Transverse colon (tissue), 4 donors: ENCODE data around the gene E2F7. TPM values are rescaled to one million over a fixed set of nuclear protein-coding genes. Genes with fewer than 3 reads are reported as not detected.
"Not testable (repeated sequence)": the region's sequence is repeated elsewhere in the genome, so short reads cannot be mapped to it uniquely, and the experiment has no call there.

Experiments
- DNase-seq: peaks from one replicate; pipeline ENCODE4 v3.0.0-alpha.2; 2019
- H3K27ac ChIP-seq, 4 donors: fragments of 200-600 bp; sonication (generic); 2 replicates each; pipeline ENCODE4 v1.5.1; 2016 to 2018; ENCODE audit warnings: inconsistent platforms in 4 of 4
- H3K27me3 ChIP-seq: fragments of 200-600 bp; sonication (generic); 2 replicates; pipeline ENCODE4 v1.5.1; 2017; ENCODE audit warnings: inconsistent platforms
- H3K36me3 ChIP-seq, 4 donors: fragments of 200-600 bp; sonication (generic); 2 replicates each; pipeline ENCODE4 v1.5.1; 2017 to 2019; ENCODE audit warnings: inconsistent platforms in 4 of 4
- H3K4me1 ChIP-seq, 4 donors: fragments of 200-600 bp; sonication (generic); 2 replicates each; pipeline ENCODE4 v1.5.1; 2017 to 2020; ENCODE audit warnings: inconsistent platforms in 4 of 4
- H3K4me3 ChIP-seq, 4 donors: fragments of 200-600 bp; sonication (generic); 1 replicate in 1 of 4; 2 replicates in 3 of 4; pipeline versions ENCODE4 v1.5.1 to v1.6.1; 2017 to 2019; ENCODE audit warnings: inconsistent platforms in 4 of 4
- H3K9me3 ChIP-seq, 2 donors: fragments of 200-600 bp; sonication (generic); 2 replicates each; pipeline ENCODE4 v1.5.1; 2017 to 2019; ENCODE audit warnings: inconsistent platforms in 2 of 2
- CTCF ChIP-seq, 5 experiments: fragments of 200-600 bp in 3 of 5; fragments of 450-650 bp in 2 of 5; sonication (generic) in 3 of 5; IDR thresholded peaks; 1 replicate in 2 of 5; 2 replicates in 3 of 5; pipeline ENCODE4 v1.5.1; 2016 to 2017; ENCODE audit warnings: antibody characterized with exemption in 5 of 5, inconsistent platforms in 3 of 5, mild to moderate bottlenecking in 2 of 5, moderate library complexity in 1 of 5
- EP300 ChIP-seq: sonication (generic); formaldehyde crosslinking; IDR thresholded peaks from one replicate; pipeline ENCODE4 v1.6.1; 2017; ENCODE audit warnings: antibody characterized with exemption, low read depth
- POLR2A ChIP-seq: fragments of 450-650 bp; IDR thresholded peaks from one replicate; pipeline ENCODE4 v1.6.1; 2016; ENCODE audit warnings: antibody characterized with exemption, mild to moderate bottlenecking, moderate library complexity
- POLR2AphosphoS5 ChIP-seq, 3 donors: sonication (generic); formaldehyde crosslinking; IDR thresholded peaks; one replicate each; pipeline ENCODE4 v1.6.1; 2016; ENCODE audit warnings: antibody characterized with exemption in 3 of 3
- WGBS, 2 donors: methylation state at CpG; one replicate each; pipeline ENCODE4 v1.1.5; 2018; ENCODE audit warnings: low coverage in 1 of 2; 5-methylcytosine and 5-hydroxymethylcytosine counted together
- in situ Hi-C, 4 donors: fragments of 200-750 bp; cut with MboI; loops; one replicate each; pipeline versions ENCODE4 v1.15.0 to v1.15.1; 2017; ENCODE audit warnings: low sequenced_read_pairs in 3 of 4, low pct_ligation_motif_present in 1 of 4, low pct_unique_long_range_greater_than_20kb in 1 of 4
- intact Hi-C: fragments of 100-400 bp; cut with DNase I; formaldehyde crosslinking; loops from one replicate; pipeline ENCODE4 v1.15.1; 2023; ENCODE audit warnings: low total_unique reads
- total RNA-seq, 4 donors: library from RNA; depleted of rRNA; stranded (reverse); fragments of >200 nt; gene quantifications; one replicate each; pipeline ENCODE4 v1.1.0, GENCODE V29; 2016

E2F7 gene
- total RNA-seq, 4 donors from 2014 or later: 0.20 to 0.79 (median 0.41) TPM; not detected in 1

- no peak for TF ChIP-seq CTCF (IDR thresholded peaks at IDR 0.05)
- TF ChIP-seq POLR2AphosphoS5 (IDR thresholded peaks at IDR 0.05): no peak
- no peak for TF ChIP-seq POLR2A
- no peak for TF ChIP-seq EP300
- in situ Hi-C loops: no loop called here
Measured at GRCh38 chr12:77102123-77102522, 36.8 kb upstream of the E2F7 start.

DNA sequence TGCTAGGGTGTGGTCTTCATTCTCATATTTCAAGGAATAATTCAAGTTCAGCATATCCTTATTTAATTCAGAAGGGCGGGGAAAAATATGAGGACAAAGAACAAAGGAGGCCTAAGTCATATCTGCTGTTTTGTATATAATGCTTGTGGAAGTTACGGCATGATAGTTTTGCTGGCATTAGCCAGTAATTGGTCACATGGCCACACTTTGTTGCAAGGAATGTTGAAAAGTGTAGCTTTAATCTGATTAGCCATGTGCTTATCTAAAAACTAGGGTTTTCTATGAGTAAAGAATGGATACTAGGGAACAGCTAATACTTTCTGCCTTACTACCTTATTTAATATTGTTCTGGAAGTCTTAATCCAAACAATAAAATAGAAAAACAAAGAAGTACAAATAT, 34.4 kb upstream of the E2F7 start:
- Histone ChIP-seq H3K27ac (no peak overlapping the region), H3K36me3 (no peaks in the 10 kb centered on the region), H3K4me3 (no peak overlapping the region), H3K9me3 (no peaks in the 10 kb centered on the region), H3K4me1 (no peaks in the 10 kb centered on the region), H3K27me3 (no peaks in the 10 kb centered on the region)
- no peak for DNase-seq
- in situ Hi-C loops: no loop called here
- 70 to 91% methylated on average over 2 of the region's 2 CpGs for WGBS, 2 donors
- intact Hi-C loops: no loop called here
- TF ChIP-seq POLR2A: no peak
- no peak for TF ChIP-seq POLR2AphosphoS5 (IDR thresholded peaks at IDR 0.05)
- no peak for TF ChIP-seq CTCF (IDR thresholded peaks at IDR 0.05)
- TF ChIP-seq EP300: no peak

More at GRCh38 chr12:77102123-77102522, 36.8 kb upstream of the E2F7 start:
- H3K4me1 ChIP-seq: no peaks in the 10 kb centered on the region
- no peaks in the 10 kb centered on the region for H3K36me3 ChIP-seq
- intact Hi-C loops: no loop called here
- no peak overlapping the region for H3K27ac ChIP-seq
- no peak overlapping the region for H3K4me3 ChIP-seq
- WGBS, 2 donors: 67 to 75% methylated on average over 2 of the region's 2 CpGs
- no peaks in the 10 kb centered on the region for H3K9me3 ChIP-seq
- no peaks in the 10 kb centered on the region for H3K27me3 ChIP-seq
- no peak for DNase-seq

- no peaks in the 10 kb centered on the region for H3K4me1 ChIP-seq
- intact Hi-C loops: no loop called here
- no peak for DNase-seq
- no peaks in the 10 kb centered on the region for H3K9me3 ChIP-seq
- H3K36me3 ChIP-seq: no peaks in the 10 kb centered on the region
- H3K27me3 ChIP-seq: no peaks in the 10 kb centered on the region
- H3K27ac ChIP-seq: no peak overlapping the region
- in situ Hi-C loops: no loop called here
- H3K4me3 ChIP-seq: no peak overlapping the region
- 88 to 93% methylated on average over 3 of the region's 3 CpGs for WGBS, 2 donors
- no peak for TF ChIP-seq POLR2AphosphoS5 (IDR thresholded peaks at IDR 0.05)
Measured at GRCh38 chr12:77097846-77098245, 32.5 kb upstream of the E2F7 start.

- in situ Hi-C loops: not testable (repeated sequence)
Measured at GRCh38 chr12:77092227-77092626, 26.9 kb upstream of the E2F7 start.

GRCh38 chr12:77089686-77090220, 24.4 kb upstream of the E2F7 start:
- WGBS, 2 donors: 15 to 50% methylated on average over 1 of the region's 1 CpG
- Histone ChIP-seq H3K36me3 (no peaks in the 10 kb centered on the region), H3K4me1 (no peaks in the 10 kb centered on the region), H3K4me3 (no peak overlapping the region), H3K27me3 (no peaks in the 10 kb centered on the region), H3K27ac (no peak overlapping the region), H3K9me3 (no peaks in the 10 kb centered on the region)
- in situ Hi-C loops: no loop called here
- TF ChIP-seq POLR2AphosphoS5 (IDR thresholded peaks at IDR 0.05) (no peak), CTCF (IDR thresholded peaks at IDR 0.05) (no peak), EP300 (no peak), POLR2A (no peak)
- intact Hi-C loops: no loop called here
- DNase-seq: no peak

More at GRCh38 chr12:77092227-77092626, 26.9 kb upstream of the E2F7 start:
- H3K4me3 ChIP-seq, H3K9me3 ChIP-seq, H3K4me1 ChIP-seq, intact Hi-C loops, H3K36me3 ChIP-seq, H3K27ac ChIP-seq, H3K27me3 ChIP-seq, DNase-seq: not testable (repeated sequence)
- WGBS, 2 donors: 77 to 78% methylated on average over 3 of the region's 3 CpGs
